Pericardium fibroblast (primary cell): ENCODE data around the gene ITGAE. TPM values are rescaled to one million over a fixed set of nuclear protein-coding genes. Genes with fewer than 3 reads are reported as not detected.

Source experiments
- total RNA-seq: library from RNA; depleted of rRNA; stranded (reverse); fragments of >200 nt; gene quantifications from 2 replicates; pipeline ENCODE4 v1.2.3, GENCODE V29; 2015

Gene ITGAE
- total RNA-seq = 6.4 and 46.0 TPM in 2 replicates

GRCh38 chr17:3800362-3801271 is at the start of gene ITGAE:
TSS of gene ITGAE (minus strand) at chr17:3801188. CDS start at chr17:3801144, 44 bp downstream.

DNA sequence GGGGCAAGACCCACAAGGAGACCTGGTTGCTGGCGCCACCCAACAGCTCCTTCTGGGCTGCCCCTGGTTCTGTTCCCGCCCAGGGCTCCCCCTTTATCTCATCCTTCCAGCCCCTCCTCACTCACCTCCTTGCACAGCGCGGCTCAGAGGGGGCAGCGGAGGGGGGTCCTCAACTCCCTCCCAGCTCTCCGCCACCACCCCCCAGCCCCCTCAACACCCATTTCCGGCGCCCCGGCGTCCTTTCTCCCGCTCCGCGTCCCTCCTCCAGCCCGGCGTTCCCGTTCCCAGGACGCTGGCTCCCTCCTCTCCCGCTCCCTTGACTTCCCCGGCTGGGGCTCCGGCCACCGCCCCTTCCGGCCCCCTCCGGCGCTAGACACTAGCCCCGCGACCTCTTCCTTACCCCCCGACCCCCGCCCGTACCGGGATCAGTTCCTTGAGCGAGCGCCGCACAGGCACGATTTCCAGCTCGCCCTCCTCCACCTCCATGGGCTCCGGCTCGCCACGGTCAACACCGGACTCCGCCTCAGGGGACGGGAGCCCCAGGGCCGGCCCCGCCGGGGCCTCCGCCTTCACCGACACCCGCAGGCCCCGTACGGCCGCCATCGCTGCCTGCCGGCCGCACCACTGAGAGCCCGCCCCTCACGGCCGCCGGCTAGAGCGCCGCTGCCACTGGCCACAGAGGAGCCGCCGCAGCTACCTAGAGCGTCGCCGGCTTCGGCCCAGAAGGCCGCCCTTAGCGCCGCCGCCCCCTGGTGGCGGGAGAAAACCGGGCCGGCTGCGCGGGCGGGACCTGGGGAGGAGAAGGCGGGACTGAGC is 44.8 kb upstream of the ITGAE start, which contains the start of gene NCBP3:
TSS of gene NCBP3 (minus strand) at position 626 of the 816 bp plus-strand sequence. CDS start at position 603, 23 bp downstream.

GRCh38 chr17:3723556-3724377 is 77.2 kb downstream of the ITGAE start, which contains the start of gene HASPIN:
TSS of gene HASPIN (plus strand) at chr17:3723903. CDS start at chr17:3723936, 33 bp downstream.

DNA sequence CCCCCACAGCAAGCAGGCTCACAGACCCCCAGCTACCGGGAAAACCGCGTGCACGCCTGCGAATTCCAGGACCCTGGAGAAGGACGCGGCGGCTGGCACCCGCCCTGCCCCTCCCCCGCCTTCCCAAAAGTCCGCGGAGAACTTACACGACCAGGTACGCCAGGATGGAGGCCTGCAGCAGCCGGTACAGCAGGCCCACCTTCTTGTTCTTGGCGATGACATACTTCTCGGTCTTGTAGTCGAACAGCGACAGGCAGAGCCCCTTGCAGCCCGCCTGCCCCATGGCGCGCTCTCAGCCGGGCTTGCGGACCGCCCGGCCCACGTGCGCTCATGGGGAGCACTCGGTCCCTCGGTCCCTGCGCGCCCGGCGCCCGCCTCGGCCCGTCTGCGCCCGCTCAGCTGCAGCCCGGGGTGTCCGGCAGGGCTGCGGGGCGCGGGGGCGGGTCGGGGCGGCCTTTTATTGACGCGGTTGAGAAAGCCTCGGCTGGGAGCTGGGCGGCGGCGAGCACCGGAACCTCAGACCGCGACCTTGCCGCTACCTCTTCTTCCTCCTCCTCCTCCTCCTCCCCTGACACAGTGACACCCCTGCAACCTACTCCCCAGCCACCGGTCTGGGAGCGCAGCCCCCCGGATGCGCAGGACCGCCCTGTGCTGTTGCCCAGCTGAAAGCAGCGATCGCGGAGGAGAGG is 105.1 kb downstream of the ITGAE start, which contains the start of gene P2RX5:
TSS of gene P2RX5 (minus strand) at position 433 of the 689 bp plus-strand sequence. CDS start at position 283, 150 bp downstream.

GRCh38 chr17:3668279-3669084 is 132.5 kb downstream of the ITGAE start, which contains the start of the genes EMC6 and TAX1BP3:
TSS of gene EMC6 (plus strand) at chr17:3668812. CDS start at chr17:3669147, 335 bp downstream.
TSS of gene TAX1BP3 (minus strand) at chr17:3668578. CDS start at chr17:3668526, 52 bp downstream.

Other genes starting within 250 kb of the ITGAE start
- gene TRPV3, start 243.4 kb downstream of the ITGAE start, total RNA-seq = 1.2 and 1.5 TPM in 2 replicates
- gene TRPV1, start 191.8 kb downstream of the ITGAE start, total RNA-seq = 1.1 and 1.2 TPM in 2 replicates
- 4.6 and 9.2 TPM in 2 replicates for gene SHPK, start 164.9 kb downstream of the ITGAE start, total RNA-seq
- gene CTNS, start 164.4 kb downstream of the ITGAE start, total RNA-seq = 15.2 and 18.7 TPM in 2 replicates
- 331 and 447 TPM in 2 replicates for gene TAX1BP3, start 132.6 kb downstream of the ITGAE start, total RNA-seq
- gene EMC6, start 132.4 kb downstream of the ITGAE start, total RNA-seq = 19.7 and 21.9 TPM in 2 replicates
- 0.58 and 1.4 TPM in 2 replicates for gene P2RX5, start 105.0 kb downstream of the ITGAE start, total RNA-seq
- 0.47 and 1.4 TPM in 2 replicates for gene HASPIN, start 77.3 kb downstream of the ITGAE start, total RNA-seq
- gene NCBP3, start 45.1 kb upstream of the ITGAE start, total RNA-seq = 9.7 and 16.1 TPM in 2 replicates
- 2.0 and 2.6 TPM in 2 replicates for gene CAMKK1, start 91.9 kb upstream of the ITGAE start, total RNA-seq
- gene P2RX1, start 115.3 kb upstream of the ITGAE start, total RNA-seq = 0.35 TPM in 1 of 2 replicates, not detected in the other
- under 0.01 and 1.2 TPM in 2 replicates for gene ATP2A3, start 163.2 kb upstream of the ITGAE start, total RNA-seq